HG03442 (cell line): ENCODE measurements around the gene HMCES.
"Not testable (repeated sequence)": the region's sequence is repeated elsewhere in the genome, so short reads cannot be mapped to it uniquely, and the experiment has no call there.

Experiments
- ATAC-seq: cut with Tn5 transposase; IDR thresholded peaks from one replicate; pipeline ENCODE4 v1.9.1; 2021; ENCODE audit warnings: mild to moderate bottlenecking, moderate library complexity; ENCODE audit not compliant: unreplicated experiment

Gene HMCES

DNA sequence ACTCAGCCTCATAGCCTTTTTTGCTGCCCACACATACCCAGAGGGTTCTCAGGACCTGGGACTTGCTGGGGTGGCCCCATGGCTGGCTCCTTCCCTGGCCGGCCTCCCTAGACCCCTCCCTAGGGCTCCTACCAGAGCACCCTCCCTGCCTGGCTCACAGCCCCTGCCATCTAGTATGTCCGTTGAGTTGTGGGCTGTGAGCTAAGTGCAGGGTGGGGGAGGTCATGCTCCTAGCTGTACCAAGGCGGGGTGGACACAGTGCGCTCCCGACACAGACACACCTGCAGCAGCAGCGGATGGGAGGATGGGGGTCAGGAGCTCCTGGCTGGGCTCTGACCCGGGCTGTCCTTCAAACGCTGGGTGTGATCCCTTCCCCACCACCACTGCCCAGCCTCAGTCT is 41.6 kb downstream of the HMCES start:
- no peak for ATAC-seq

DNA sequence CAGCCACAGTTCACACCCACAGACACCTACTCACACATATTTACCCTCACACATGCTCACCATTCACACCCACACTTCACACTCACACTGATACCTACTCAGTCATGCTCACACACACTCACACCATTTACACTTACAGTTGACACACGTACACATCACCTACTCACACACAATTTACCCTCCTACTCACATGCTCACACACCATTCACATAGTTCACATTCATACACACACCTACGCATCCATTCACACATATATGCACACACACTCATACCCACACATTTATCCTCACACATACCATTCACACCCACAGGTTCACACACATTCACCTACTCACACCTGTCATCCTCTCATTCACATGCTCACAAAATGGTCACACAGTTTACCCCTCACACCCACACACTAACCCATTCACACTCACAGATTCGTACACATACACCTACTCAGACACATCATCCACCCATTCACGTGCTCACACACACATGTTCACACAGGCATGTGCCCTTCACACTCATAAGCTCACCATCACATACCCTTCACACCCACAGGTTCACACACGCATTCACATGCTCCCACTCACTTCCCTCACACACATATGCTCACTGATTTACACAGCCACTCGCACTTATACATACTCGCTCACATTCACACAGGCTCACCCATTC is 42.3 kb downstream of the HMCES start:
- ATAC-seq = no peak

DNA sequence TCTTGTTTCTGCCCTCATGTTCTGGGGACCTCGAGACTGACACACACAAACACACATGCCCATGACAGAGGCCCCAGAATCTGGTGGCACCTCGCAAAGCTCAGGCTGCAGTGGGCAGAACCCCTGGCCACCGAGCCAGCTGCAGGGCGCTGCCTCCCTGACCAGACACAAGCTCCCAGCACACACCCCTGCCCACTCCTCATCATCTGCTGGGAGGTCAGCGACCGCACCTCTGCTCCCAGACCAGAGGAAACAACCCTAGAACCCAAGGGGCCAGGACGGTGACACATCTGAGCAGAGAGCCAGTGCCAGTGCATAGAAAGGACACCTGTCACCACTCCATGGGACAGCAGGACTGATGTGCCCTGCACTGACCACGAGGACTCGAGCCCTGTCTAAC is 43.2 kb downstream of the HMCES start:
- no peak for ATAC-seq

DNA sequence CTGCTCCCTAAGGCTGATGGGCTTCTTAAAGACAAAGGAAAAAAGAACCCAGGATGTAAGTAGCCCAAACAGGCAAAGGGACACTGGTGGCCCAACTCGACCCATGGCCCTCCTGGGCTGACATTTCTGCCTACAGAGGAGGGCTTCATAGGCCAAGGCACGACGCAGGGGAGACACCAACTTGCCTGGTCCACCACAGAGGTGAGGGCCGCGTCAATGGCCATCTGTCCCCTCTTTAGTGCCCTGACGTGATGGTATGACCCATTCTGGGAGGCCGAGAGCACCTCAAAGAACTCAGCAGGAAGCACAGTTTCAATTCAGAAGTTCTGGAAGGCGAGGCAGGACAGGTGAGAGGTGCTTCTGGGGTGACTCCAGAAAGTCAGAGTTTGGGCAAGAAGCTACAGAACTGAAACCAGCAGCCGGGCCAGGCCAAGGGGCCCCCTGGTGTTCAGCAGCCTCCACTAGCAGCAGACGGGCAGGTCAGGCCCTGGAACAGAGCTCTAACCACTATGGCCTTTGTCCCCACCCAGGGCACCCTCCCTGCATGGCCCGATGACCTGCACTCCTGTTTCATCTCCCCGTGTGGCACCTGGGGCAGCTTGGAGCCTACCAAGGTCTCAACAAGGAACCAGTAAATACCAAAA is 45.1 kb downstream of the HMCES start:
- no peak for ATAC-seq

DNA sequence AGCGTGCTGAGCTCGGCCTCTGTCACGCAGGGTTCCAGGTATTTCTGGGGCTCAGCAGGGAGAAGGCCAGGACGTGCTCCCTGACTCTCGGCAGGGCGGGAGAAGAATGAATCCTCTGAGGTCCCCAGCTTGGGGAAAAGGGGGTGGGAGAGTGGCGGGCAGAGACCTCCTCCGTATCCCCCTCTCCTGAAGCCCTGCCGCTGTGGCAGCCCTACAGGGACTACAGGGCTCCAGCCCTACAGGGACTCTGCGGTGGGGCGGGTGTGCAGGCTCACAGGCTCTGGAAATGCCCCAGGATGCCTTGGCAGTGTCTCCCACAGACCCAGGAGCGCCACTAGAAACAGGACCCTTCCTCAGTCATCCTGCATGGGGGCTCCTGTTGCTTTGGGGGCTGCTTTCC is 46.2 kb downstream of the HMCES start:
- ATAC-seq = no peak

DNA sequence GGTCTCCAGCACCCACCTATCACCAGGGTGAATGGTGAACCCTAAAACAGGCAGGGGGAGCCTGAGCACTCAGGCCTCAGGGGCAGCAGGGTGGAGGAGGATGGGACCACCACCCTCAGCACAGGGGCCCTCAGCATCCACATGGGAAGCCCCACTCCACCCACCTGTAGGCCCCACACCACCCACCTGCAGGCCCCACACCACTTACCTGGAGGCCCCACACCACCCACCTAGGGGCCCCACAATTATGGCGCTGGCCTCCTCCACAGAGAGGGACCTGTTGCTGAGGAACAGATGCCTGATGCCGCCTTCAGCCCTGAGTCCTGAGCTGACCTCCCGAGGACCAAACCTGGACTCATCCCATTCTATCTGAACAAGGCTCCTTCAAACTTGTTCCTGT is 46.7 kb downstream of the HMCES start:
- no peak for ATAC-seq

DNA sequence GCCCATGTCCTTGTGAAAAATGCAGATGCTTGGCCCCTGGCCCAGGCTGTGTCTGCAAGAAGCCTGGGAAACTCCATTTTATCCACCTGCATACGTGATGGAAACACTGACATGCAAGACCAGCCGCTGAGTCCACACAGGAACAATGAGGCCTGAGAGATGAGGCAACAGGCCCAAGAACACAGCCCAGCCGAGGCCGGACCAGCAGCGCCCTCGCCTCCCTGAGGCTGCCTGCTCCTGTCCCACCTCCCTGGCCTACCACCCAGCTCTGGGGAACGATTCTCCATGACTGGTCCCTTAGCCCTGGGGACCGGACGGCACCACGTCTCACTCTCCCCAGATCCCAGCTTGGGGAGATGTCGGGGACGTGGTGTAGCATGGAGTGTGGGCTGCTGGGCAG is 47.5 kb downstream of the HMCES start:
- no peak for ATAC-seq

DNA sequence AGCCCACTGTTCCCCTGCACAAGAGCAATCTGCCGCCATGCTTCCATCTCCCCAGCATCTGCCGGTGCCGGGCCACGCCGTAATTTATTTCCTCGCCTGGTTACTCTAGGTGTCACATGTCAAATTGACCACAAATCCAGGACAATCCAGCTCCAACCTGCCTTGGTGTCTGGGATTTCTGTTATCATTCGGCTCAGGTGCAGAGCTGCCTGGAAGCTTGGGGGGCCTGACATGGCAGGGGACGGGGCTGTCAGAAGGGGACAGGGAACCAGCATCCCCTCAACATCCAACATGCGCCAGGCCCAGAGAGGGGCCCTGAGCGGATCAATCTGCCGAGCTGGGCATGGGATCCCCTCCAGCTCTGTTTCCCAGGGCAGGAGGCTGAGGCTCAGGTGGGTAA is 47.9 kb downstream of the HMCES start:
- no peak for ATAC-seq

DNA sequence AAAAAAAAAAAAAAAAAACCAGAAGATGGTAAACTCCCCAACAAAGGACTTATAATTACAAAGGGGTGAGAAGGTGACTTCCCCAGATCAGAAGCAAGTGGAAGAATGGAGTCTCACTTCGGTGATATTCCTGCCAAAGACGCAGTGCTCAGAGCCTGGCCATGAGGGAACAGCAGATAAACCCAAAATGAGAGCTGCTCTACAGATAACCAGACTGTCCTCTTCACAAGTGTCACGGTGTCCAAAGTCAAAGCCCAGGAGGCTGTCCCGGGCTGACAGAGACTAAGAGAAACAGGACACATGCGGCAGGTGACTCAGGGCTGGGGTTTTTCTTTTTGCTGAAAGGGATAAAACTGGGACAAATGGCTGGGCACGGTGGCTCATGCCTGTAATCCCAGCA is 48.8 kb downstream of the HMCES start:
- no peak for ATAC-seq

DNA sequence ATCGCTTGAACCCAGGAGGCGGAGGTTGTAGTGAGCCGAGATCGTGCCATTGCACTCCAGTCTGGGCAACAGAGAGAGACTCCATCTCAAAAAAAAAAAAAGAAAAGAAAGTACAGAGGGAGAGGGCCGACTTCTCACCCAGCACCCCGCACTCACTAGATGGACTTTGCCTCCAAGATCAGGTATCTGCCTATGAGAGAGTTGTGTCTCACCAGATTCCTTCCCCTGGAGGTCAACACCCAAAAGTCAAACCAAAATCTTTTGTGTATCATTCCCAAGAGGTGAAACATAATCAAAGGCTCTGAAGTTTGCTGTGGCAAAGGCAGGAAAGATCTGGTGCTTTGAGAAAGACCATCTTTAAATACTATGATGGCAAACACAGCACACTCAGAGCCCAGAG is 51.2 kb downstream of the HMCES start:
- ATAC-seq = no peak

DNA sequence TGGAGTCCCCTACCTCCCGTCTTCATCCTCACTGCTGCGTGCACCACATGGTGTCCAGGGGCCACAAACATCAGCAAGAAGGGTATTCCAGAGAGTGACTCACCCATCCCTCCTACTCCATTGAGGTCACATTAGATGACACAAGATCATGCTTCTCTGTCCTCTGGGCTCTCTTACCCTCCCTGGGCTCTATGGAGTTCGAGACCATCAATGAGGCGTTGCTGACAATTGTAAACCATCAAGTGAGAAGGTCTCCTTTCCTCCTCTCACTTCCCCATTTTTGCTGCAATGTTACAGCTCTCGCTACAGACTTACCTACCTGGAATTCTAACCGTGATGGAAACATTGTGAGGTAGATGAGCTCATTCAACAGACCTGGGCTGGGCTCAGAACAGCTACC is 51.7 kb downstream of the HMCES start:
- ATAC-seq = no peak

DNA sequence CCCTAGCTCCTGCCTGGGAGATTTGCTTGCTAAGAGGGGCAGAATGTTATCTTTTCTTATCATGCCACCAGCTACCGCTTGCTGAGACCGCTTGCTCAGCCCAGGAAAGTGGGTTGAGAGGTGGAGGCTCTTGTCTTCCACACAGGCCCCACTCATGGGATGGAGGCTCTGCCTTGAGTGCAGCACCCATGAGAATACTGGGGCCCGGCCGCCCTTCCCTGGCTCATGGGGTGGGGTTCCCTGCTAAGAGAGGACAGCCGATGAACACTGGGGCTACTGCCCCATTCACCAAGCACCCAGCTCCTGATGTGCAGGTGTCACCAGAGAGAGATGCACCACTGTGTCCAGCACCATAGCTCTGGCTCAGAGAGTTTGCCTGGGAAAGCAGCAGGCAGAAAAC is 55.2 kb downstream of the HMCES start:
- ATAC-seq = no peak

DNA sequence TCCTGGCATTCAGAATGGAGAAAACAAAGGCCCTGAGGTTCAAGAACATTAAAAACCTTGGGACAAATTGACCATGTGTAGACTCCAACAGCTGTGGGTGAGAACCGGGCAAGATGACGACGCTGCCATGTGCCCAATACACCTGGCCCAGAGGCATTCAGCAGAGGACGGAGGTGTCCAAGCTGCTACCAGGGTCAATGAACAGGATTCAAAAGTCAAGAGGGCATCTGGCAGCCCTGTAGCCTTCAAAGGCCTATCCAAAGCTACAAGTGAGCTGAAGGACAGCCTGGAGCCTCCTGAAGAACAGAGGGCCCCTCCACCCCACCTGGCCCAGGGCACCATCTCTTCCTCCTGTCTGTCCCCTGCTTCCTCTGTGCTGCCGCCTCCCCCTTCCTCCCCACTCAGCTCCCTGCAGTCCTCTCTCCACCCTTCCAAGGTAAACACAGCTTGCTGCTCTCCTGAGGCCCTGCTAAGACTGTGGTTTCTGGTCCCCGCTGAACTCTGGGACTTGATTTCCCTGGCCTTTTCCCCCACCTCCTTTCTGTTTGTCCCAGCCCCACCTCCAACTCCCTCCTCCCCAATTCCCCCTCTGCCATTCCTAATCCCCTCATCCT is 57.5 kb downstream of the HMCES start:
- no peak for ATAC-seq

DNA sequence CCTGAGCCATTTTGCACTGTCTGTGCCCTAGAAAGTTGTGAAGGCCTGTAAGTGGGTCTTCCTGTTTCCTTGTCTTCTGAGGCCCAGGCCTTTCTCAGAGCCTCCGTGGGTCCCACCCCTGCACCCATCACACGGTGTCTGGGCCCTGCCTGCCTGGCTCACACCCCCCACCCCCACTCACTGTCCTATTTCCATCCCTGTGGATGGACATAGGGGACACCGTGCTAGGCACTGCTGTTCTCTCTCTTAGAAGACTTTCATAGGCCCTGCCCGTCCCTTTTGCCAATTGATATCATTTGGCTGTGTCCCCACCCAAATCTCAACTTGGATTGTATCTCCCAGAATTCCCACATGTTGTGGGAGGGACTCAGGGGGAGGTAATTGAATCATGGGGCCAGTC is 59.0 kb downstream of the HMCES start:
- ATAC-seq = not testable (repeated sequence)

DNA sequence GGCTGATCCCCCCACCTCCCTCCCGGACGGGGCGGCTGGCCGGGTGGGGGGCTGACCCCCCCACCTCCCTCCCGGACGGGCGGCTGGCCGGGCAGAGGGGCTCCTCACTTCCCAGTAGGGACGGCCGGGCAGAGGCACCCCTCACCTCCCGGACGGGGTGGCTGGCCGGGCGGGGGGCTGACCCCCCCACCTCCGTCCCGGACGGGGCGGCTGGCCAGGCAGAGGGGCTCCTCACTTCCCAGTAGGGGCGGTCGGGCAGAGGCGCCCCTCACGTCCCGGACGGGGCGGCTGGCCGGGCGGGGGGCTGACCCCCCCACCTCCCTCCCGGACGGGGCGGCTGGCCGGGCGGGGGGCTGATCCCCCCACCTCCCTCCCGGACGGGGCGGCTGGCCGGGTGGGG is 60.5 kb downstream of the HMCES start:
- not testable (repeated sequence) for ATAC-seq

DNA sequence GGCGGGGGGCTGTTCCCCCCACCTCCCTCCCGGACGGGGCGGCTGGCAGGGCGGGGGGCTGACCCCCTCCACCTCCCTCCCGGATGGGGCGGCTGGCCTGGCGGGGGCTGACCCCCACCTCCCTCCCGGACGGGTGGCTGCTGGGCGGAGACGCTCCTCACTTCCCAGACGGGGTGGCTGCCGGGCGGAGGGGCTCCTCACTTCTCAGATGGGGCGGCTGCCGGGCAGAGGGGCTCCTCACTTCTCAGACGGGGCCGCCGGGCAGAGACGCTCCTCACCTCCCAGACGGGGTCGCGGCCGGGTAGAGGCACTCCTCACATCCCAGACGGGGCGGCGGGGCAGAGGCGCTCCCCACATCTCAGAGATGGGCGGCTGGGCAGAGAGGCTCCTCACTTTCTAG is 61.2 kb downstream of the HMCES start:
- not testable (repeated sequence) for ATAC-seq

DNA sequence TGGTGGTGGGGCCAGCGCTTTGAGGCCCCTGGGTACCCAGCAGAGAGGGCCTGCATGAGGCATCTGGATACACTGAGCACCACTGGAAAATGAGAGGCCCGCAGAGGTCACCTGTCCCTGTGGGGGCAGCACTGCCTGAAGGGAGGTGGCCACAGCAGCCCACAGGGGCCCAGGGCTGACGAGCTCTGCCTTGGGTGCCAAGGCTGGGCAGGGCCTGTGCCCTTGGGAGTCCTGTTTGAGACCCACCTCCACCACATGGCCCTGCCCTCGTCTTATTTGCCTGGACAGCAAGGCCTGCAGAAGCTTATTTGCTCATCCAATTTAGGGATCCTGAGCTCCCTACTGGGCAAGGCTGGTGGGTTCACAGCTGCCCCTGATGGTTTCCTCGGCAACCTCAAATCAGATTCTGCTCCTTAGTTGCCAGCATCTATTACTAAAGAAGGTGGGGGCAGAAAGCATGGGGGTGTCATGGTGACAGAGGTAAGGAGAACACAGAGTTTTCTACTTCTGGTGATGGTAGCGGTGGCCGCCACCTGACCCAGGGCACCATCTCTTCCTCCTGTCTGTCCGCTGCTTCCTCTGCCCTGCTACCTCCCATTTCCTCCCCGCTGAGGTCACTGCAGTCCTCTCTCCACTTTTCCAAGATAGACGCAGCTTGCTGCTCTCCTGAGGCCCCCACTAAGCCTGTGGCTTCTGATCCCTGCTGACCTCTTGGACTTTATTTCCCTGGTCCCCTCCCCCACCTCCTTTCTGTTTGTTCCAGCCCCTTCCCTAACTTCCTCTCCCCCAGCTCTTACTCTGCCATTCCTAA is 62.9 kb downstream of the HMCES start:
- ATAC-seq = no peak

DNA sequence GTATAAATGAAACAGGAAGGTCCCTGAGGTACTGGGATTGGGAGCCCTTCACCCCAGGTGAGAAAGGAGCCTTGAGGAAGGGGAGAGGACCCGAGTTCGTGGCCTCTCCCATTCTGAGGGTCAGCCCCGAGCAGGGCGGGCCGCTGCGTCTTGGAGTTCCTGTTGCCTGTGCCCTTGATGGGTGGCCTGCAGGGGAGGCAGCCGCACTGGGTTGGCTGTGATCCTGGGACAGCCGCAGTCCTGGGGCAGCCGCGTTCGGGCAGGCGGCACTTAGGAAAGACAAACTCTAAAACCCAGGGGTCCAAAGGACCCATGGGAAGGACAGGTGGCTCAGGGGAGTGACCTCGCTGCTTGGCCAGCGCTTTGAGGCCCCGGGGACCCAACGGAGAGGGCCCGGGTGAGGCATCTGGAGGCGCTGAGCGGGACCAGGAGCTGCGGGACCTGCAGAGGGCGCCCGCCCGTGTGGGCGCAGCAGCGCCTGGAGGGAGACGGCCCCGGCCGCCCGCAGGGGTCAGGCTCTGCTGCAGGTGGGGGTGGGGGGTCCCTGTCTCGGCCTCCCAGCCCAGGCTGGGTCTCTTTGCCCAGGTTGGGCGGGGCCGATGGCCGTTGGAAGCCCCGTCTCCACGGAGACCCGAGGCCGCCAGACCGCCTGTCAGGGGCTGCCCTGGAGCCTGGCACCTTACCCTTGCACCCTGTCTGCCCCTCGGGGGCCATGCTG is 65.1 kb downstream of the HMCES start:
- ATAC-seq = no peak

DNA sequence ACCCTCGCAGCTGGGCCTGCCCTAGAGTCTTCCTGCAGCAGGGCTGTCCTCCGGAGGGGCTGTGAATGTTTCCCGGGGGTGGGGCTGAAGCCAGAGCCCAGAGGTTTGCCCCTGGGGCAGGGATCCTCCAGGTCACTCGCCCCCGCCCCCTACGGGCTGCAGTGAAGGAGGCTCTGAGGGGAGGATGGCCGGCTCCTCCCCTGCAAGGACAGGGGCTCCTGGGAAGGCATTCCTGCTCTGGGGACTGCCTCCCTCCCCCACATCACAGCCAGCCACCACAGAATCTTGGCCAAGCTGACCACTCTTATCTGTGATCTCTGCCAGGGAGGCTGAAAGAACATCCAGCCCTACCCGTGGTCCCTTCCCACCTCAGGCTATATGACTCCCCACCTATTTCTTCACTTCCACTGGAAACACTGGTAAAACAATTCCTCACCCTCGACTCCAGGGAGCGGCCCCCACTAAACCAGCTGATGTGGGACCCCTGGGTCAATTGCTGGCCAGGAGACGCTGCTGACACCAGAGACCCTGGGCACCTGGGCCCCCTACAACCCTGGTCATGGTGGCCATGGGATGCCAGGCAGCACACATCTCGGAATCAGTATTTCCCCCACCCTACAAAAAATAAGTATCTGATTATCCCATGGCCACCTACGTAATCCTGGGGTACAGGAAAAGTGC is 66.0 kb downstream of the HMCES start:
- no peak for ATAC-seq

DNA sequence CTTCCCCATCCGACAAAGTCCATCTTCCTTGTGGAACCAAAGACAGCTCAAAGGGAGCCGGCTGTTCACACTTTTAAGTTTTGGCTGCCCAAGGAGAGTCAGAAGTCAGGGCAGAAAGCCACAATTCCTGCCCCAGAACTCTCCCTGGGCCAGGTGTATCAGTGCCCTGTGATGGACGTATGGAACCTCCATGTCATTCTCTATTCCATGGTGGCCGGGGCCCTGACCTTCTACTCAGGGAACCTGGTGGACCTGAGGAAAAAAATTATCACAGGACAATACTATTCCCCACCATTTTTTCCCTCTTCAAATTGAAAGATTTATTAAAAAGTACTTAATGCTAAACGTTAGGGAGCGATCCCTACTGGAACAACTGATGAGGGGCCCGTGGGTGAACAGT is 66.6 kb downstream of the HMCES start:
- no peak for ATAC-seq

DNA sequence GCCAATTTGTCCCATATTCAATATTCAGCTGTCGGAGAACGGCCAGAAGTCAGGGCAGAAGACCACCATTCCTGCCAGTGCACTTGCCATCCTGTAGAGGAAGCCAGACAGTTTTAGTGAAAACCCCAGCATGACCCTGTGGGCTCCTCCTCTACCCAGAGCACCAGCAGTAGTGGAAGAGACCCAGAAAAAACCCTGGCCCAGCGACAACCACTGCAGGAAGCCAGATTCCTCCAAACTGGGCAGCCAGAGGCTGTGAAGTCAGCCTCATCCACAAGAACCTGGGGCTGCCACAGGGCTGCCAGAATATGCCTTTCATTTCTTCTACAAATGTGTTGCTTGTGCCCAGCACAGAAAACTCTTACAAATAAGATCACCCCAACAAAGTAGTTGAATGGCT is 67.3 kb downstream of the HMCES start:
- ATAC-seq = no peak
